Progenitor cell of endocrine pancreas (in vitro differentiated cells): ENCODE data around the gene CPLX1. TPM values are rescaled to one million over a fixed set of nuclear protein-coding genes. Genes with fewer than 3 reads are reported as not detected.
A peak's percentile ranks its signal among the peaks of the same experiment; 100 is the strongest.

ENCODE experiments used
- DNase-seq: peaks from one replicate; pipeline ENCODE4 v3.0.0; 2021; ENCODE audit warnings: low spot score; ENCODE audit not compliant: unreplicated experiment
- H3K27ac Mint-ChIP-seq: 2 replicates; pipeline ENCODE4 v1.8.0; 2021; ENCODE audit warnings: mild to moderate bottlenecking, moderate library complexity, mixed read lengths
- H3K27me3 Mint-ChIP-seq: 2 replicates; pipeline ENCODE4 v1.8.0; 2021; ENCODE audit warnings: mixed read lengths
- H3K36me3 Mint-ChIP-seq: 2 replicates; pipeline ENCODE4 v1.8.0; 2022; ENCODE audit warnings: mixed read lengths; ENCODE audit not compliant: insufficient read depth
- H3K4me1 Mint-ChIP-seq: 2 replicates; pipeline ENCODE4 v1.8.0; 2021; ENCODE audit warnings: low read depth, mixed read lengths
- H3K4me3 Mint-ChIP-seq: 2 replicates; pipeline ENCODE4 v1.8.0; 2021; ENCODE audit warnings: low read depth, mild to moderate bottlenecking, moderate library complexity, mixed read lengths
- H3K9me3 Mint-ChIP-seq: 2 replicates; pipeline ENCODE4 v1.8.0; 2021; ENCODE audit warnings: low read depth, mixed read lengths
- total RNA-seq: library from RNA; stranded (reverse); gene quantifications from 2 replicates; pipeline ENCODE4 v1.2.1, GENCODE V29; 2021
- TF ChIP-seq, protein P1 (sequence below): fragments of 200-600 bp; sonication (generic); IDR thresholded peaks from one replicate; pipeline ENCODE4 v1.5.0; 2021; ENCODE audit warnings: antibody characterized with exemption, mild to moderate bottlenecking; ENCODE audit not compliant: unreplicated experiment

CPLX1 gene
- total RNA-seq, 1 donor from 2014 or later: 1.4 TPM

DNA sequence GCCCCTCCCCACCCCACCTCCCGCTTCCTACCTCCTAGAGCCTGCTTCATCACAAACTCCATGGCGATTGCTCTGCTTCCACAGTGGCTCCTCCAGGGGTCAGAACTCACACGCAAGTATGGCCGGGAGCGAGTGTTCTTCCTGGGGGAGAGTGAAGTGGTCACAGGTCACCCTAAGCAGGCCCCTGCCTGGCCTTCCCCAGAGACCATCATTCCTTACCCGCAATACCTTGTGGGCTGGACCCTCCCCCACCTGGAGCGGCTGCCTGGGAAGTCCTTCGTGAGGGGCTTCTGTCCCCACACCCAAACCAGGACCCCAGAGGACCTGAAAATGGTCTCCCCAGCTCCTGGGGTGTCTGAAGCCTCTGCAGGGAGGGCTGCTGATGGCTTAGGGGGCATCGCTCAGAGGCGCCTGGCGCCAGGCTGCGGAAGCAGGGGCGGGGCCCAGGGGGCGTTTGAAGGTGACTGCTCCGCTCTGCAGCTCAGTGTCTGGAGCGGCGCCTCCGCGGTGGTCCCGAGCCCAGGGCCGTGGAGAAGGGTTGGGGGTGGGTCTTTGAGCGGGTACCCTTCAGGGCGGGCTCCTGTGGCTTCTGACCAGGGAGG, 1.4 kb downstream of the CPLX1 start:
- Mint-ChIP-seq H3K27ac (no peak overlapping the region), H3K9me3 (no peaks in the 10 kb centered on the region), H3K4me3 (peak overlapping the region; percentile 16), H3K36me3 (no peaks in the 10 kb centered on the region), H3K4me1 (no peaks in the 10 kb centered on the region), H3K27me3 (peaks cover 69% of the 10 kb centered on the region)
- TF ChIP-seq, protein P1, sequence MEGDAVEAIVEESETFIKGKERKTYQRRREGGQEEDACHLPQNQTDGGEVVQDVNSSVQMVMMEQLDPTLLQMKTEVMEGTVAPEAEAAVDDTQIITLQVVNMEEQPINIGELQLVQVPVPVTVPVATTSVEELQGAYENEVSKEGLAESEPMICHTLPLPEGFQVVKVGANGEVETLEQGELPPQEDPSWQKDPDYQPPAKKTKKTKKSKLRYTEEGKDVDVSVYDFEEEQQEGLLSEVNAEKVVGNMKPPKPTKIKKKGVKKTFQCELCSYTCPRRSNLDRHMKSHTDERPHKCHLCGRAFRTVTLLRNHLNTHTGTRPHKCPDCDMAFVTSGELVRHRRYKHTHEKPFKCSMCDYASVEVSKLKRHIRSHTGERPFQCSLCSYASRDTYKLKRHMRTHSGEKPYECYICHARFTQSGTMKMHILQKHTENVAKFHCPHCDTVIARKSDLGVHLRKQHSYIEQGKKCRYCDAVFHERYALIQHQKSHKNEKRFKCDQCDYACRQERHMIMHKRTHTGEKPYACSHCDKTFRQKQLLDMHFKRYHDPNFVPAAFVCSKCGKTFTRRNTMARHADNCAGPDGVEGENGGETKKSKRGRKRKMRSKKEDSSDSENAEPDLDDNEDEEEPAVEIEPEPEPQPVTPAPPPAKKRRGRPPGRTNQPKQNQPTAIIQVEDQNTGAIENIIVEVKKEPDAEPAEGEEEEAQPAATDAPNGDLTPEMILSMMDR: no peak
- no peak for DNase-seq

DNA sequence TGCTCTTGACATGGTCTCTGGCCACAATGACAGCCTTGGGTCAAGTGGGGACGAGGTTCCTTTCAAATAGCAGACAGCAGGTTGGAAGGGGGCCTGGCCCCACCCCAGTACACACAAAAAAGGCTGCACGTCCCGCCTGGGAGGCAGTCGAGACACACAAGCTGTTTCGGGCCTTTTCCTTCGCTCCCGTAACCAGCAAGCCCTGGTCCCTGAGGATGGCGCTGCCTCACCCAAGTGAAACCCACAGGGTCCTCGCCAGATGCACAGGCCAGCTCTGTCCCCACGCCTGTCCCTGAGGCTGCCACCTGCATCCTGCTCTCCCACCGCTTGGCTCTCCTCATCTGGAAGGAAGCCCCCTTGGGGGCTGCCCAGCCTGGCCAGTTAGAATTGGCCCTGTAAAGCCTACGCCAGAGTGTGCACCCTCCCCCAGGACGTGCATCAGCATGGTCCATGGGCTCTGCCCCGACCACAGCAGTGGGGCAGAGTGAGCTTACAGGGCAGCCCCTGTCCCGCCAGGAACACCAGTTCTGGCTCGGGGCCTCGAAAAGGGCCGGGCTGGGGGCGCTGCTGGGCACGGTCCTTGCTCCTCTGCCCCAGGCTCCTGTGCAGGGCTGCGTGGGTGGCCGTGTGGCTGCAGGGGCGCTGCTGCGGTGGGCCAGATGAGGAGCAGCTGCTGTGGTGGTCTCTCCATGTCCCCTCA, 2.0 kb downstream of the CPLX1 start:
- H3K4me3 Mint-ChIP-seq: no peak overlapping the region
- H3K27ac Mint-ChIP-seq: no peak overlapping the region
- TF ChIP-seq, protein P1: no peak
- no peak for DNase-seq
- H3K9me3 Mint-ChIP-seq: no peaks in the 10 kb centered on the region
- peaks cover 68% of the 10 kb centered on the region for H3K27me3 Mint-ChIP-seq
- H3K36me3 Mint-ChIP-seq: no peaks in the 10 kb centered on the region
- H3K4me1 Mint-ChIP-seq: no peaks in the 10 kb centered on the region

DNA sequence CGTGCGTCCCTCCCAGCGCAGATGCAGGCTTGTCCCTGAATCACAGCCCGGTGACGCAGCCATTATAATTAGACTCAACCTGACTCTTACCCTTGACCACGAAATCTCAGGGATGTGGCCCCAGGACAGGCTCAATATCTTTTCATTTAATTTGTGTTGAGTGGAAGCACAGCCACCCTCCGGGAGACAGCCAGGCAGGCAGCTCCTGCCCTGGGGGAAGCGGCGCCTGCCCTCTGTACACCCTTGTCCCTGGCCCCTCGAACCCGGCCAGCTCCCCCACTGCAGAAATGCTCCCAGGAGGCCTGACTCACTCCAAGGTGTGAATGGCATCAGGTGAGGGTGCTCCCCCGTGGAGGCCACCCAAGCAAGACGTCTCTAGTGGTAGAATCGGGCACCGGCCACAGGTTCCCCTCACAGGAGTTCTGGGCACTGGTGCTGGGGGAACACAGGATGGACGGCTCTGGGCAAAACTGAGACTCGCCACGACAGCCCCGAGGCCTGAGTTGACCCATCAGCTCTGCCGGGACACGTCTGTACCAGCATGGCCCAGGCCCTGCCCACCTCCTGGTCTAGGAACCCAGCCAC, 2.7 kb downstream of the CPLX1 start:
- Mint-ChIP-seq H3K27me3 (peaks cover 66% of the 10 kb centered on the region), H3K9me3 (no peaks in the 10 kb centered on the region), H3K36me3 (no peaks in the 10 kb centered on the region), H3K27ac (no peak overlapping the region), H3K4me3 (no peak overlapping the region), H3K4me1 (no peaks in the 10 kb centered on the region)
- no peak for DNase-seq
- TF ChIP-seq, protein P1: no peak

GRCh38 chr4:822361-823175, 3.4 kb downstream of the CPLX1 start:
- Mint-ChIP-seq H3K36me3 (no peaks in the 10 kb centered on the region), H3K4me3 (no peak overlapping the region), H3K9me3 (no peaks in the 10 kb centered on the region), H3K27me3 (peaks cover 62% of the 10 kb centered on the region), H3K27ac (no peak overlapping the region), H3K4me1 (no peaks in the 10 kb centered on the region)
- DNase-seq: no peak
- TF ChIP-seq, protein P1: no peak

- no peak overlapping the region for H3K4me3 Mint-ChIP-seq
- no peaks in the 10 kb centered on the region for H3K36me3 Mint-ChIP-seq
- no peak overlapping the region for H3K27ac Mint-ChIP-seq
- H3K9me3 Mint-ChIP-seq: no peaks in the 10 kb centered on the region
- TF ChIP-seq, protein P1: no peak
- DNase-seq: no peak
- peaks cover 64% of the 10 kb centered on the region for H3K27me3 Mint-ChIP-seq
- H3K4me1 Mint-ChIP-seq: no peaks in the 10 kb centered on the region
Measured at GRCh38 chr4:821631-822030, 4.3 kb downstream of the CPLX1 start.
